Measurements from ENCODE around the gene SLCO1B1. TPM values are rescaled to one million over a fixed set of nuclear protein-coding genes. Genes with fewer than 3 reads are reported as not detected.
A peak's percentile ranks its signal among the peaks of the same experiment; 100 is the strongest.

The SLCO1B1 gene
- total RNA-seq, 2 experiments from 2014 or later, result not detected

DNA sequence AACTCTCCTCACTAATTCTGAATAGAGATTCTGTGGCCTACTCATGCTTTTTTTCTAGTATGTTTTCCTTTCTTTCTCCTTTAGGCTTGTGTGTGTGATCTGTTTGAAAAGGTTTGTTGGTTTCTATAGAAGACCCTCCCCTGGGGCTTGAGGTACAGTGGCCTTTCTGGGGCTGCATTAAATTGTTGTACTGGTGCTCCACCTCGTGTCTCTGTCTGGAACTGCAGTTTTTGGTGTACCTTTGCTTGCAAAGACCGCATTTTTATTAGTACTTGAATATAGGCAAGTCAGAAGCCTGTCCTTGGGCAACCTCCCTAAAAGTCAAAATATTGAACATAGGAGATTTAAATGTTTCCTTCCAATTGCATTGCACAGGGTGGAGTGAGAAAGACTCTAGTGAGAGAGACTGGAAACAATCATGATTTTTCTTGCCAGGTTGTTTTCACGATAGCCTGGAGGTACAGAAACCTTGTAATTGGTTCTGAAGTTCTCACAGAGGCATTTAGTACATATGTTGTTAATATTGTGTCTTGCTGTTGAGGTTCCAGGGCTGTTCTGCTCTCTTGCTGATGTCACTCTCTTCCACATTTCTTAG lies 39.0 kb downstream of the SLCO1B1 start:
- Histone ChIP-seq H3K79me2 (ENCODE audit: insufficient read depth, low read depth, low read length) (no peaks in the 10 kb centered on the region), H3K27ac (ENCODE audit: low read depth, low read length, poor library complexity, severe bottlenecking) (no peak overlapping the region), H4K20me1 (ENCODE audit: insufficient read depth, low read length) (no peaks in the 10 kb centered on the region), H3K4me3 (ENCODE audit: low read depth, low read length, poor library complexity, severe bottlenecking) (no peak overlapping the region), H3K36me3 (ENCODE audit: insufficient read depth, low read length) (no peaks in the 10 kb centered on the region), H3K4me1 (ENCODE audit: insufficient read depth, low read length, poor library complexity, severe bottlenecking) (no peaks in the 10 kb centered on the region), H3K9me2 (ENCODE audit: insufficient read depth, low read length) (no peaks in the 10 kb centered on the region), H2AFZ (ENCODE audit: low read length) (no peak overlapping the region), H3K4me2 (ENCODE audit: low read length) (no peak overlapping the region), H3K9me3 (ENCODE audit: low read length) (no peaks in the 10 kb centered on the region)
- ChIA-PET POLR2A (no interaction called here), CTCF (ENCODE audit: unreplicated experiment) (no interaction called here)
- TF ChIP-seq EZH2phosphoT487 (IDR thresholded peaks at IDR 0.05; ENCODE audit: borderline replicate concordance, low read depth, low read length), result no peak
- TF ChIP-seq, protein P1, sequence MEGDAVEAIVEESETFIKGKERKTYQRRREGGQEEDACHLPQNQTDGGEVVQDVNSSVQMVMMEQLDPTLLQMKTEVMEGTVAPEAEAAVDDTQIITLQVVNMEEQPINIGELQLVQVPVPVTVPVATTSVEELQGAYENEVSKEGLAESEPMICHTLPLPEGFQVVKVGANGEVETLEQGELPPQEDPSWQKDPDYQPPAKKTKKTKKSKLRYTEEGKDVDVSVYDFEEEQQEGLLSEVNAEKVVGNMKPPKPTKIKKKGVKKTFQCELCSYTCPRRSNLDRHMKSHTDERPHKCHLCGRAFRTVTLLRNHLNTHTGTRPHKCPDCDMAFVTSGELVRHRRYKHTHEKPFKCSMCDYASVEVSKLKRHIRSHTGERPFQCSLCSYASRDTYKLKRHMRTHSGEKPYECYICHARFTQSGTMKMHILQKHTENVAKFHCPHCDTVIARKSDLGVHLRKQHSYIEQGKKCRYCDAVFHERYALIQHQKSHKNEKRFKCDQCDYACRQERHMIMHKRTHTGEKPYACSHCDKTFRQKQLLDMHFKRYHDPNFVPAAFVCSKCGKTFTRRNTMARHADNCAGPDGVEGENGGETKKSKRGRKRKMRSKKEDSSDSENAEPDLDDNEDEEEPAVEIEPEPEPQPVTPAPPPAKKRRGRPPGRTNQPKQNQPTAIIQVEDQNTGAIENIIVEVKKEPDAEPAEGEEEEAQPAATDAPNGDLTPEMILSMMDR (conservative IDR thresholded peaks at IDR 0.05; ENCODE audit: low read length), result peak; percentile 98
- BruUV-seq (replicated peaks), result no TSS peak
- DNase-seq (ENCODE audit: low spot score), result peak; percentile 62
- intact Hi-C loops (cut with micrococcal nuclease; ENCODE audit: unreplicated experiment), result loop anchor here (1.0 kb wide), 2 partner anchors 220 to 524 kb away; no protein-coding TSS in a partner anchor

DNA sequence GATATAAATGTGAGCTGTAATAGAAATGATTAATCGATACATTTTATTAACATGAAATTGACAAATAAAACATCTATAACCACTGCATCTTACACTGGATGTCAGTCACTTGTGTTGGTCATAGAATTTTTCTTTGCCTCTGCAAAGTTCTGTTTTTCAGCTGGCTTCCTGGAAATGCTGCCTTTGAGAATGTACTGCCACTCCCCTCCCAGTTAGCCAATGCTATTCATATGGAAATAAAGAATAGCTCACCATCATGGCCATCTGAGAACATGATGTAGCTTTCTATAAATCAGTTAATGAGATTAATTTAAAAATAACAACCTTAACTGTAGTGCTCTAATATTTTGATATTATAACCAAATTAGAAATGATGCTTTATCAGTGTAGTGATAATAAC lies 41.1 kb downstream of the SLCO1B1 start:
- H3K4me2 ChIP-seq (ENCODE audit: low read length), result no peak overlapping the region
- H3K4me1 ChIP-seq (ENCODE audit: insufficient read depth, low read length, poor library complexity, severe bottlenecking), result no peaks in the 10 kb centered on the region
- TF ChIP-seq, protein P1 (conservative IDR thresholded peaks at IDR 0.05; ENCODE audit: low read length), result no peak
- TF ChIP-seq EZH2phosphoT487 (IDR thresholded peaks at IDR 0.05; ENCODE audit: borderline replicate concordance, low read depth, low read length), result no peak
- intact Hi-C loops (cut with micrococcal nuclease; ENCODE audit: unreplicated experiment), result no loop called here
- H3K9me3 ChIP-seq (ENCODE audit: low read length), result no peaks in the 10 kb centered on the region
- POLR2A ChIA-PET, result interaction anchor here (0.6 kb wide), 1 partner anchor 1667 kb away, joined by 3 read pairs; no protein-coding TSS in a partner anchor
- no peaks in the 10 kb centered on the region for H3K9me2 ChIP-seq (ENCODE audit: insufficient read depth, low read length)
- H4K20me1 ChIP-seq (ENCODE audit: insufficient read depth, low read length), result no peaks in the 10 kb centered on the region
- no peaks in the 10 kb centered on the region for H3K79me2 ChIP-seq (ENCODE audit: insufficient read depth, low read depth, low read length)
- BruUV-seq (replicated peaks), result no TSS peak
- CTCF ChIA-PET (ENCODE audit: unreplicated experiment), result no interaction called here
- no peaks in the 10 kb centered on the region for H3K36me3 ChIP-seq (ENCODE audit: insufficient read depth, low read length)
- no peak overlapping the region for H3K4me3 ChIP-seq (ENCODE audit: low read depth, low read length, poor library complexity, severe bottlenecking)
- H3K27ac ChIP-seq (ENCODE audit: low read depth, low read length, poor library complexity, severe bottlenecking), result no peak overlapping the region
- DNase-seq (ENCODE audit: low spot score), result no peak
- no peak overlapping the region for H2AFZ ChIP-seq (ENCODE audit: low read length)

DNA sequence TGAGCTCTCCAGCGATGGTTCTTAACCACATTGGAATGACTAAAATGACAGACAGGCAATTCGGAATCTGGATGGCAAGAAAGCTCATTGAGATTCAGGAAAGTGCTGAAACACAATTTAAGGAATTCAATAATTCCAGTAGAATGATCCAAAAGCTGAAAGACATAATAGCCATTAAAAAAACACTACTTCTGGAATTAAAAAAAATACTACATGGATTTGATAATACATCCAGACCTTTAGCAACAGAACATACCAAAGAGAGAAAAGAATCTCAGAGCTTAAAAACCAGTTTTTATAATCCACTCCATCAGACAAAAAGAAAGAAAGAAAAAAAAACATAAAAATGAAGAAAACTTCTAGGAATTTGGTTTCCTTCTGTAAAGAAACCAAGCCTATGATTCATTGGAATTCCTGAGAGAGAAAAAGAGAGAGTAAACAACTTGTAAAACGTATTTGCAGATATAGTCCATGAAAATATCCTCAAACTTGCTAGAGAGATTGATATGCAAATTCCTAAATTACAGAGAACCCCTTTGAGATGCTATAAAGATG lies 52.8 kb downstream of the SLCO1B1 start:
- ChIA-PET POLR2A (no interaction called here), CTCF (ENCODE audit: unreplicated experiment) (no interaction called here)
- Histone ChIP-seq H2AFZ (ENCODE audit: low read length) (no peak overlapping the region), H3K79me2 (ENCODE audit: insufficient read depth, low read depth, low read length) (no peaks in the 10 kb centered on the region), H3K4me1 (ENCODE audit: insufficient read depth, low read length, poor library complexity, severe bottlenecking) (no peaks in the 10 kb centered on the region), H3K4me3 (ENCODE audit: low read depth, low read length, poor library complexity, severe bottlenecking) (no peak overlapping the region), H3K27ac (ENCODE audit: low read depth, low read length, poor library complexity, severe bottlenecking) (no peak overlapping the region), H3K9me3 (ENCODE audit: low read length) (no peaks in the 10 kb centered on the region), H3K4me2 (ENCODE audit: low read length) (no peak overlapping the region), H3K36me3 (ENCODE audit: insufficient read depth, low read length) (no peaks in the 10 kb centered on the region), H3K9me2 (ENCODE audit: insufficient read depth, low read length) (no peaks in the 10 kb centered on the region), H4K20me1 (ENCODE audit: insufficient read depth, low read length) (no peaks in the 10 kb centered on the region)
- intact Hi-C loops (cut with micrococcal nuclease; ENCODE audit: unreplicated experiment), result no loop called here
- BruUV-seq (replicated peaks), result no TSS peak
- TF ChIP-seq, protein P1 (conservative IDR thresholded peaks at IDR 0.05; ENCODE audit: low read length), result no peak
- no peak for TF ChIP-seq EZH2phosphoT487 (IDR thresholded peaks at IDR 0.05; ENCODE audit: borderline replicate concordance, low read depth, low read length)
- DNase-seq (ENCODE audit: low spot score), result no peak
